Measurements from ENCODE around the gene CAPN11.

Gene CAPN11

GRCh38 chr6:44198684-44199083, 40.1 kb downstream of the CAPN11 start:
- no peaks in the 10 kb centered on the region for H3K4me1 ChIP-seq (ENCODE audit: low read length)
- no peak overlapping the region for H2AFZ ChIP-seq (ENCODE audit: low read depth, low read length)
- H3K4me2 ChIP-seq (ENCODE audit: low read length) = no peak overlapping the region
- TF ChIP-seq EZH2phosphoT487 (IDR thresholded peaks at IDR 0.05; ENCODE audit: low read depth) = no peak
- no peak for TF ChIP-seq CTCF (IDR thresholded peaks at IDR 0.05; ENCODE audit: low read depth, low read length)
- H3K27me3 ChIP-seq (ENCODE audit: low read depth, low read length) = peaks cover 12% of the 10 kb centered on the region
- no peaks in the 10 kb centered on the region for H4K20me1 ChIP-seq (ENCODE audit: insufficient read depth, low read length)
- no peaks in the 10 kb centered on the region for H3K79me2 ChIP-seq (ENCODE audit: low read length)
- H3K27ac ChIP-seq (ENCODE audit: low read length) = no peak overlapping the region
- H3K9me3 ChIP-seq (ENCODE audit: insufficient read depth, low read length) = no peaks in the 10 kb centered on the region
- no peaks in the 10 kb centered on the region for H3K36me3 ChIP-seq (replicated peaks; ENCODE audit: low read depth, low read length)
- H3K9ac ChIP-seq (ENCODE audit: low read length) = no peak overlapping the region
- H3K4me3 ChIP-seq (ENCODE audit: low read length) = no peak overlapping the region

- peaks cover 6% of the 10 kb centered on the region for H3K27me3 ChIP-seq (ENCODE audit: low read depth, low read length)
- no peak overlapping the region for H3K9ac ChIP-seq (ENCODE audit: low read length)
- H3K4me3 ChIP-seq (ENCODE audit: low read length) = no peak overlapping the region
- no peak overlapping the region for H2AFZ ChIP-seq (ENCODE audit: low read depth, low read length)
- no peaks in the 10 kb centered on the region for H3K9me3 ChIP-seq (ENCODE audit: insufficient read depth, low read length)
- no peak for TF ChIP-seq CTCF (IDR thresholded peaks at IDR 0.05; ENCODE audit: low read depth, low read length)
- TF ChIP-seq EZH2phosphoT487 (IDR thresholded peaks at IDR 0.05; ENCODE audit: low read depth) = no peak
- H3K4me2 ChIP-seq (ENCODE audit: low read length) = no peak overlapping the region
- no peaks in the 10 kb centered on the region for H3K79me2 ChIP-seq (ENCODE audit: low read length)
- H4K20me1 ChIP-seq (ENCODE audit: insufficient read depth, low read length) = no peaks in the 10 kb centered on the region
- no peaks in the 10 kb centered on the region for H3K36me3 ChIP-seq (replicated peaks; ENCODE audit: low read depth, low read length)
- no peak overlapping the region for H3K27ac ChIP-seq (ENCODE audit: low read length)
- H3K4me1 ChIP-seq (ENCODE audit: low read length) = no peaks in the 10 kb centered on the region; the same call in 1 of the 2 replicates
These were observed 41.3 kb downstream of the CAPN11 start for GRCh38 chr6:44199883-44200282.

- no peak overlapping the region for H3K4me3 ChIP-seq (ENCODE audit: low read length)
- H3K4me2 ChIP-seq (ENCODE audit: low read length) = no peak overlapping the region
- H4K20me1 ChIP-seq (ENCODE audit: insufficient read depth, low read length) = no peaks in the 10 kb centered on the region
- TF ChIP-seq EZH2phosphoT487 (IDR thresholded peaks at IDR 0.05; ENCODE audit: low read depth) (no peak), CTCF (IDR thresholded peaks at IDR 0.05; ENCODE audit: low read depth, low read length) (no peak)
- H3K9me3 ChIP-seq (ENCODE audit: insufficient read depth, low read length) = no peaks in the 10 kb centered on the region
- H3K36me3 ChIP-seq (replicated peaks; ENCODE audit: low read depth, low read length) = no peaks in the 10 kb centered on the region
- no peak overlapping the region for H3K27ac ChIP-seq (ENCODE audit: low read length)
- no peaks in the 10 kb centered on the region for H3K79me2 ChIP-seq (ENCODE audit: low read length)
- H3K9ac ChIP-seq (ENCODE audit: low read length) = no peak overlapping the region
- H2AFZ ChIP-seq (ENCODE audit: low read depth, low read length) = no peak overlapping the region
- peaks cover under 1% of the 10 kb centered on the region; the same call in 1 of the 2 replicates for H3K4me1 ChIP-seq (ENCODE audit: low read length)
- 0 out of 2 replicates have a peak, but pooled peaks cover 4% of the 10 kb centered on the region for H3K27me3 ChIP-seq (ENCODE audit: low read depth, low read length)
These were observed 42.6 kb downstream of the CAPN11 start for GRCh38 chr6:44201200-44201599.

GRCh38 chr6:44201638-44202303, 43.2 kb downstream of the CAPN11 start:
- no peak overlapping the region for H3K4me2 ChIP-seq (ENCODE audit: low read length)
- peaks cover 6% of the 10 kb centered on the region for H3K4me1 ChIP-seq (ENCODE audit: low read length)
- TF ChIP-seq CTCF (IDR thresholded peaks at IDR 0.05; ENCODE audit: low read depth, low read length) (no peak), EZH2phosphoT487 (IDR thresholded peaks at IDR 0.05; ENCODE audit: low read depth) (no peak)
- H3K4me3 ChIP-seq (ENCODE audit: low read length) = no peak overlapping the region
- H3K9ac ChIP-seq (ENCODE audit: low read length) = no peak overlapping the region
- H2AFZ ChIP-seq (ENCODE audit: low read depth, low read length) = no peak overlapping the region
- no peaks in the 10 kb centered on the region for H3K79me2 ChIP-seq (ENCODE audit: low read length)
- H3K9me3 ChIP-seq (ENCODE audit: insufficient read depth, low read length) = no peaks in the 10 kb centered on the region
- H4K20me1 ChIP-seq (ENCODE audit: insufficient read depth, low read length) = no peaks in the 10 kb centered on the region
- no peak overlapping the region for H3K27ac ChIP-seq (ENCODE audit: low read length)
- no peaks in the 10 kb centered on the region for H3K36me3 ChIP-seq (replicated peaks; ENCODE audit: low read depth, low read length)
- H3K27me3 ChIP-seq (ENCODE audit: low read depth, low read length) = 0 out of 2 replicates have a peak, but pooled peaks cover 4% of the 10 kb centered on the region

All from OCI-LY3 (cell line).